NCI-H1694 (cell line): Measurements from ENCODE around the gene ELAC2.
"Not testable (repeated sequence)": the region's sequence is repeated elsewhere in the genome, so short reads cannot be mapped to it uniquely, and the experiment has no call there.

ENCODE experiments used
- DNase-seq: peaks from one replicate; lab custom pipeline; 2025; lab: John Stamatoyannopoulos, UW

ELAC2 gene

GRCh38 chr17:12990041-12990808 lies 27.6 kb downstream of the ELAC2 start:
- no peak for DNase-seq

- DNase-seq = no peak
These were observed 30.7 kb downstream of the ELAC2 start for GRCh38 chr17:12987120-12987519.

- DNase-seq = peak; percentile 92
These were observed 32.2 kb downstream of the ELAC2 start for GRCh38 chr17:12985431-12986293.

- peak; percentile 67 for DNase-seq
These were observed 33.6 kb downstream of the ELAC2 start for GRCh38 chr17:12983991-12984884.

- no peak for DNase-seq
These were observed 35.6 kb downstream of the ELAC2 start for GRCh38 chr17:12982224-12982623.

- DNase-seq = no peak
These were observed 37.9 kb downstream of the ELAC2 start for GRCh38 chr17:12979826-12980500.

- no peak for DNase-seq
These were observed 38.6 kb downstream of the ELAC2 start for GRCh38 chr17:12979246-12979645.

GRCh38 chr17:12978787-12979186 lies 39.0 kb downstream of the ELAC2 start:
- DNase-seq = not testable (repeated sequence)

GRCh38 chr17:12977008-12977751 lies 40.6 kb downstream of the ELAC2 start:
- DNase-seq = no peak

GRCh38 chr17:12974005-12974531 lies 43.8 kb downstream of the ELAC2 start:
- peak; percentile 4 for DNase-seq

- peak; percentile 3 for DNase-seq
These were observed 44.3 kb downstream of the ELAC2 start for GRCh38 chr17:12973496-12974004.

- no peak for DNase-seq
These were observed 49.9 kb downstream of the ELAC2 start for GRCh38 chr17:12967962-12968361.

GRCh38 chr17:12966413-12966812 lies 51.4 kb downstream of the ELAC2 start:
- no peak for DNase-seq

GRCh38 chr17:12965988-12966387 lies 51.8 kb downstream of the ELAC2 start:
- DNase-seq = no peak

- no peak for DNase-seq
These were observed 53.0 kb downstream of the ELAC2 start for GRCh38 chr17:12964840-12965239.

- no peak for DNase-seq
These were observed 53.7 kb downstream of the ELAC2 start for GRCh38 chr17:12964162-12964561.

- no peak for DNase-seq
These were observed 54.3 kb downstream of the ELAC2 start for GRCh38 chr17:12963505-12963904.

- DNase-seq = no peak
These were observed 56.2 kb downstream of the ELAC2 start for GRCh38 chr17:12961655-12962054.

- no peak for DNase-seq
These were observed 58.4 kb downstream of the ELAC2 start for GRCh38 chr17:12959441-12959840.

- no peak for DNase-seq
These were observed 59.0 kb downstream of the ELAC2 start for GRCh38 chr17:12958786-12959185.
